ENCODE measurements around the gene CEP250.

GRCh38 chr20:35421322-35421721 is 34.1 kb upstream of the CEP250 start:
- TF ChIP-seq CTCF (conservative IDR thresholded peaks at IDR 0.05; ENCODE audit: low read depth, low read length) (no peak), EZH2 (IDR thresholded peaks at IDR 0.05; ENCODE audit: low read length, unreplicated experiment) (no peak)
